Measurements from ENCODE around the gene FHOD3. TPM values are rescaled to one million over a fixed set of nuclear protein-coding genes. Genes with fewer than 3 reads are reported as not detected.

Gene FHOD3
- total RNA-seq, 1 donor from 2014 or later: 5.9 TPM

GRCh38 chr18:36782710-36783109 lies 485.2 kb downstream of the FHOD3 start:
- H3K36me3 ChIP-seq (ENCODE audit: insufficient read depth, low read length): no peaks in the 10 kb centered on the region
- peaks cover 10% of the 10 kb centered on the region for H3K4me1 Mint-ChIP-seq (ENCODE audit: low read depth, unreplicated experiment)
- DNase-seq (ENCODE audit: low read depth) (no peak), FAIRE-seq (no peak)
- H3K4me2 ChIP-seq (ENCODE audit: low read length): no peak overlapping the region
- no peaks in the 10 kb centered on the region for H4K20me1 ChIP-seq (ENCODE audit: insufficient read depth, low read length)
- H3K36me3 Mint-ChIP-seq (ENCODE audit: low read depth, unreplicated experiment): peaks cover 2% of the 10 kb centered on the region
- no peak overlapping the region for H3K27ac ChIP-seq (ENCODE audit: low read depth, low read length)
- peaks cover 7% of the 10 kb centered on the region for H3K4me1 ChIP-seq (ENCODE audit: insufficient read depth, low read length)
- H3K79me2 ChIP-seq (ENCODE audit: insufficient read depth, low read length): no peaks in the 10 kb centered on the region
- H3K9me3 Mint-ChIP-seq (ENCODE audit: unreplicated experiment): no peaks in the 10 kb centered on the region
- peaks cover 1% of the 10 kb centered on the region for H3K27me3 Mint-ChIP-seq (ENCODE audit: low read depth, unreplicated experiment)
- TF ChIP-seq, protein P1, sequence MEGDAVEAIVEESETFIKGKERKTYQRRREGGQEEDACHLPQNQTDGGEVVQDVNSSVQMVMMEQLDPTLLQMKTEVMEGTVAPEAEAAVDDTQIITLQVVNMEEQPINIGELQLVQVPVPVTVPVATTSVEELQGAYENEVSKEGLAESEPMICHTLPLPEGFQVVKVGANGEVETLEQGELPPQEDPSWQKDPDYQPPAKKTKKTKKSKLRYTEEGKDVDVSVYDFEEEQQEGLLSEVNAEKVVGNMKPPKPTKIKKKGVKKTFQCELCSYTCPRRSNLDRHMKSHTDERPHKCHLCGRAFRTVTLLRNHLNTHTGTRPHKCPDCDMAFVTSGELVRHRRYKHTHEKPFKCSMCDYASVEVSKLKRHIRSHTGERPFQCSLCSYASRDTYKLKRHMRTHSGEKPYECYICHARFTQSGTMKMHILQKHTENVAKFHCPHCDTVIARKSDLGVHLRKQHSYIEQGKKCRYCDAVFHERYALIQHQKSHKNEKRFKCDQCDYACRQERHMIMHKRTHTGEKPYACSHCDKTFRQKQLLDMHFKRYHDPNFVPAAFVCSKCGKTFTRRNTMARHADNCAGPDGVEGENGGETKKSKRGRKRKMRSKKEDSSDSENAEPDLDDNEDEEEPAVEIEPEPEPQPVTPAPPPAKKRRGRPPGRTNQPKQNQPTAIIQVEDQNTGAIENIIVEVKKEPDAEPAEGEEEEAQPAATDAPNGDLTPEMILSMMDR (IDR thresholded peaks at IDR 0.05; ENCODE audit: insufficient read depth, low read depth, low read length): no peak
- no peak for TF ChIP-seq EZH2 (IDR thresholded peaks at IDR 0.05; ENCODE audit: insufficient read depth, low read length)
- no peak overlapping the region for H3K27ac Mint-ChIP-seq (ENCODE audit: unreplicated experiment)
- H3K9me3 ChIP-seq (ENCODE audit: insufficient read depth, low read depth, low read length): no peaks in the 10 kb centered on the region
- H3K4me3 ChIP-seq (ENCODE audit: insufficient read depth, low read depth, low read length): no peak overlapping the region
- no peak overlapping the region for H3K4me3 Mint-ChIP-seq (ENCODE audit: unreplicated experiment)
- no peaks in the 10 kb centered on the region for H3K27me3 ChIP-seq (ENCODE audit: insufficient read depth, low read length)
- H2AFZ ChIP-seq (ENCODE audit: low read depth, low read length): no peak overlapping the region
- no peak overlapping the region for H3K9ac ChIP-seq (ENCODE audit: low read length)

DNA sequence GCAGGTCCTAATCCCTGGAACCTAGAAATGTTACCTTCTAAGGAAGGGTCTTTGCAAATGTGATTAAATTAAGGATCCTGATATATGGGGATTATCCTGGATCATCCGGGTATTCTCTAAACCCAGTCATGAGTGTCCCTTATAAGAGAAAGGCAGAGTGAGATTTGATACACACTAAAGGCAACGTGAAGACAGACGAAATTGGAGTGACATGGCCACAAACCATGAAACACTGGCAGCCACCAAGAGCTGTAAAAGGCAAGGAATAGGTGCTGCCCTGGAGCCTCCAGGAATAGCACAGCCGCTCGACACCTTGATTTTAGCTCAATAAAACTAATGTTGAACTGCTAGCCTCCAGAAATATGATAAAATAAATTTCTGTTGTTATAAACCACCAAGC lies 486.3 kb downstream of the FHOD3 start:
- TF ChIP-seq, protein P1 (IDR thresholded peaks at IDR 0.05; ENCODE audit: insufficient read depth, low read depth, low read length): no peak
- TF ChIP-seq EZH2 (IDR thresholded peaks at IDR 0.05; ENCODE audit: insufficient read depth, low read length): no peak
- no peak for FAIRE-seq
- H3K4me3 ChIP-seq (ENCODE audit: insufficient read depth, low read depth, low read length): no peak overlapping the region
- H3K79me2 ChIP-seq (ENCODE audit: insufficient read depth, low read length): no peaks in the 10 kb centered on the region
- H2AFZ ChIP-seq (ENCODE audit: low read depth, low read length): no peak overlapping the region
- H3K27ac ChIP-seq (ENCODE audit: low read depth, low read length): no peak overlapping the region
- no peak for DNase-seq (ENCODE audit: low read depth)
- Mint-ChIP-seq H3K4me3 (ENCODE audit: unreplicated experiment) (no peak overlapping the region), H3K4me1 (ENCODE audit: low read depth, unreplicated experiment) (peaks cover 10% of the 10 kb centered on the region), H3K27me3 (ENCODE audit: low read depth, unreplicated experiment) (peaks cover 1% of the 10 kb centered on the region), H3K36me3 (ENCODE audit: low read depth, unreplicated experiment) (peaks cover 2% of the 10 kb centered on the region), H3K27ac (ENCODE audit: unreplicated experiment) (no peak overlapping the region), H3K9me3 (ENCODE audit: unreplicated experiment) (no peaks in the 10 kb centered on the region)
- H3K36me3 ChIP-seq (ENCODE audit: insufficient read depth, low read length): no peaks in the 10 kb centered on the region
- H3K9me3 ChIP-seq (ENCODE audit: insufficient read depth, low read depth, low read length): no peaks in the 10 kb centered on the region
- no peaks in the 10 kb centered on the region for H3K27me3 ChIP-seq (ENCODE audit: insufficient read depth, low read length)
- H4K20me1 ChIP-seq (ENCODE audit: insufficient read depth, low read length): no peaks in the 10 kb centered on the region
- no peak overlapping the region for H3K4me2 ChIP-seq (ENCODE audit: low read length)
- peaks cover 7% of the 10 kb centered on the region for H3K4me1 ChIP-seq (ENCODE audit: insufficient read depth, low read length)
- H3K9ac ChIP-seq (ENCODE audit: low read length): no peak overlapping the region

DNA sequence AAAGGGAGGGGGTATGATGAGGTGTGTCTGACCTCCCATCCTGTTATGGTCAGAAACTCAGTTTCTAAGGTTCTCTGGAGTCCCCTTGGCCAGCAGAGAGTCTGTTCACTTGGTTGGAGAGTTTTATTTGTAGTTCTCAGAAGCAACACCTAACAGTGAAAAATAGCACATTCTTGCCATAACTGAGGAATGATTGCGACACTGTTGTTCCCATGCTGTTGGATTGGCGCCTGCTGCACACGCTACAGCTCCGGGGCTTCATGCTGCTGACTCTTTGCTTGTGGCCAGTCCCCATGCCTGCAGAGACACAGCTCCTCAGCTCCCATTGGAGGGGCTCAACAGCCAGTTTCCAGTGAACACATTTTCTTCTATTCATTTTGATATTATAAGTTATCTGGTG lies 489.2 kb downstream of the FHOD3 start:
- Mint-ChIP-seq H3K27me3 (ENCODE audit: low read depth, unreplicated experiment) (no peaks in the 10 kb centered on the region), H3K4me1 (ENCODE audit: low read depth, unreplicated experiment) (peaks cover 10% of the 10 kb centered on the region), H3K27ac (ENCODE audit: unreplicated experiment) (peak overlapping the region; percentile 86), H3K9me3 (ENCODE audit: unreplicated experiment) (no peaks in the 10 kb centered on the region), H3K4me3 (ENCODE audit: unreplicated experiment) (no peak overlapping the region), H3K36me3 (ENCODE audit: low read depth, unreplicated experiment) (peaks cover 11% of the 10 kb centered on the region)
- FAIRE-seq (peak; percentile 76), DNase-seq (ENCODE audit: low read depth) (peak; percentile 81)
- Histone ChIP-seq H3K4me2 (ENCODE audit: low read length) (no peak overlapping the region), H2AFZ (ENCODE audit: low read depth, low read length) (no peak overlapping the region), H3K4me1 (ENCODE audit: insufficient read depth, low read length) (peaks cover 7% of the 10 kb centered on the region), H3K4me3 (ENCODE audit: insufficient read depth, low read depth, low read length) (no peak overlapping the region), H4K20me1 (ENCODE audit: insufficient read depth, low read length) (no peaks in the 10 kb centered on the region), H3K9ac (ENCODE audit: low read length) (no peak overlapping the region), H3K36me3 (ENCODE audit: insufficient read depth, low read length) (no peaks in the 10 kb centered on the region), H3K9me3 (ENCODE audit: insufficient read depth, low read depth, low read length) (no peaks in the 10 kb centered on the region), H3K79me2 (ENCODE audit: insufficient read depth, low read length) (no peaks in the 10 kb centered on the region), H3K27ac (ENCODE audit: low read depth, low read length) (no peak overlapping the region), H3K27me3 (ENCODE audit: insufficient read depth, low read length) (no peaks in the 10 kb centered on the region)
- TF ChIP-seq, protein P1 (IDR thresholded peaks at IDR 0.05; ENCODE audit: insufficient read depth, low read depth, low read length): no peak
- TF ChIP-seq EZH2 (IDR thresholded peaks at IDR 0.05; ENCODE audit: insufficient read depth, low read length): no peak
